HG02852 (cell line): ENCODE results near the gene MGLL.
"Not testable (repeated sequence)": the region's sequence is repeated elsewhere in the genome, so short reads cannot be mapped to it uniquely, and the experiment has no call there.

Source experiments
- ATAC-seq: cut with Tn5 transposase; IDR thresholded peaks from one replicate; pipeline ENCODE4 v1.9.1; 2021; ENCODE audit warnings: mild to moderate bottlenecking, moderate library complexity; ENCODE audit not compliant: unreplicated experiment

MGLL gene

DNA sequence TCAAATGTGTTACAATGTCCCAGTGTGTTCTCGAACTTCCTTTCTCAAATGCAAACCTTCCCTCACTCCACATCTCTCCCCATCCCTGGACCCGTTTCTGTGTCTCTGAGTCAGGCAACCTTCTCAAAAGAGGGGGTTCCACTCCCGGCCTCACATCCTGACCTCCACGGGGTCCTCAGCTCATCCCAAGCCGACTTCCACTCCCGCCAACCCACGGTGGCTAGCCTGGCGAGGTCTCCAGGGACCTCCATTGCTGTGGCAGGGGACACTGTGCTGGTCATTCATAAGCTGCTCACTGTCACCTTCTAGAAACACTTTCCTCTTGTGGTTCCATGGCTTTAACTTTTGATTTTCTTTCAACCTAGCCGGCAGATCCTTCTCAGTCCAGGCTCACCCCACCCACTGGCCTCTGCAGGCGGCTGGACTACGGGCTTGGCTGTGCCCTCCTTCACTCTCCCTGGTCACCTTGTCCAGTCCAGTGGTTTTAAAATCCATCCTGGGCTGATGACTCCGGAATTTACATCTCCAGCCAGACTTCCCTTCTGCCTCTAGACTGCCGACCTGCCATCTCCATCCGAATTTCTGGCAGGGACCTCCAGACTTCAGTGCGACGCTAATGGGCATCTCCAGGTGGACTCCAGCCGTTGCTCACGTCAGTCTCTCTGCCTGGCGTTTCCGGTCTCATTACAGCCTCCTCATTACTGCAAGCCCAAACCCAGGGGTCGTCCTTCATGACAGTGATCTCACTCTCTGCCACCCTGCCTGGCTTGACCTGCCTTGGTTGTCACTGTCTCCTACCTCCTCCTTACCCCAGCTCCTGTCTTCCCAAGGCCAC is 129.6 kb downstream of the MGLL start:
- ATAC-seq = no peak

DNA sequence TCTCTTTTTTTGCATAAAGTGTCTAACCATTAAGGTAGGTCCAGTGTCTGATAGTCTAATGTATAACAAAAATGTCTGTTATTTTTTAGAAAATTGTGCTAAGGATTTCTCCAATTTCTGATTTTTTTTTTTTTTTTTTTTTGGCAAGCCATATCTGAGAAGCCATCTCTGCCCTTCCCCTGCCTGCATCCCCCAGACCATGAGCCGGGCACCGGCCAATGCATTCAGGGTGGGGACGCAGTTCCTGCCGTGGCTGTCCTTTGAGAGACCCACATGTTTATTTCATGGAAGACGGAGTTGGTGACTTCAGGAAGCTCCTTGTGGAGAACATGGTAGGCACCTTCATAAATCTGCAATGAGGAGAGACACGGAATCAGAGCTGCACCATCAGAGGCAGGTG is 130.3 kb downstream of the MGLL start:
- ATAC-seq = no peak

DNA sequence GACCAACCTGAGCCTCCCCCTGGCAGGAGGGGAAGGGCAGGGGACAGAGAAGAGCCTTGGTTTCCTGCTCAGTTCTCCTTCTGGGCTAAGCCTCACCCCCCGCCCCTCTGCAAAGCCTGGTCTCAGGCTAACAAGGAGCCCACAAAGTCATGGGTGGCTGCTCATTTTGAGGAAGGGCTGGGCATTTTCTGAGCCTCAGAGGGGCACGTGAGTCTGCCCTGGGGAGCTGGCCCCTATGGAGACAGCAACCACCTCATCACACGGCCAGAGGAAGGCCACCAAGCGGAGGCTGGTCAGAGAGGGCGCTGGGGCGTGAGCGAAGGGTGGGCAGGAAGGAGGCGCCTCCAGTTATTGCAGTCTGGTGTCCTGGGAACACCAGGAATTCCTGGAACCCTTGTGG is 130.8 kb downstream of the MGLL start:
- ATAC-seq = no peak

- no peak for ATAC-seq
These were observed 131.4 kb downstream of the MGLL start for GRCh38 chr3:127690823-127691452.

DNA sequence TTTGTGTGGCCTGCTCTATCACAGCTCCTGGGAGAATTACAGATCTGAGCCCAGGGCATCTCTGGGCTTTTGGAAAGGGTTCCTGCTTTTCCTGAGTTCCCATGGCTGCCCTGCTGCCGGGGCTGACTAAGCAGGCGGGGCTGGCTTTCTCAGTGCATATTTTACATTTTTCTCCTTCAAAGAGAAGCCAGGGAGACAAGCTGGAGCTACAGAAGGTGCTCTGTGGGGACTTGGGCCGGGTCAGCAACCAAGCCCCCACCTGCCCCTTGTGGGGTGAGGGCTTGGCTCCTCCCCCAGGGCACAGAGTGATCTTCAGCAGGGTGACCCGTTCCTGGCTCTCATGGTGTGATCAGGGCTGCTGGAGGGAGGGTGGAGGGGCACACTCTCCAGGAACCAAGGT is 132.2 kb downstream of the MGLL start:
- no peak for ATAC-seq

DNA sequence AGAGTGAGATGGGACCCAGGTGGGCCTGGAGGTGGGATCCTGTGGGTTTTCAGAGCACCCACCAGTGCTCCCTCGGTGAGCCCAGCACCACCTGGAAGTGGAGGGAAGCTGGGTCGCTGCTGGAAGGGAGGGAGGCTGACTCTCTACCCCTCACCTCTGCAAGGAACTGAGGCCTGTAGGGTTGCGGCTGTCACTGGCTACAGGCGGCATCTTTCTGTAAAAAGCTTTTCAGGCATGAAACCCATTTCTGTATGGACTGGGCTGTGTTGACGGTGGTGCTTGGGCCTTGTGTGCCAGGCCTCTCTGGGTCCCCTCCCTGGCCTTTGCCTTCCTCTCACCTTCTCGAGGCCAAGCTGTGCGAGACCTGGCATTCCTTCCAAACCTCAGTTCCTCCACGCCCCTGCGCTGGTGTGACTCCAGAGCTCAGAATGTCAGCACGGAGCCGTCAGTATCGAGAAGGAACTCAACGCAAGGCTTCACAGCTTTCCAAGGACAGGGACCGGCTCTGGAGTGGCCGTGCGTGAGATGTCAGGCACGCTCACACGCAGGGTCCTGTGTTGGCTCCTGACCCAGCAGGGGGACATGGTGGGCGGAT is 133.0 kb downstream of the MGLL start:
- ATAC-seq = no peak

DNA sequence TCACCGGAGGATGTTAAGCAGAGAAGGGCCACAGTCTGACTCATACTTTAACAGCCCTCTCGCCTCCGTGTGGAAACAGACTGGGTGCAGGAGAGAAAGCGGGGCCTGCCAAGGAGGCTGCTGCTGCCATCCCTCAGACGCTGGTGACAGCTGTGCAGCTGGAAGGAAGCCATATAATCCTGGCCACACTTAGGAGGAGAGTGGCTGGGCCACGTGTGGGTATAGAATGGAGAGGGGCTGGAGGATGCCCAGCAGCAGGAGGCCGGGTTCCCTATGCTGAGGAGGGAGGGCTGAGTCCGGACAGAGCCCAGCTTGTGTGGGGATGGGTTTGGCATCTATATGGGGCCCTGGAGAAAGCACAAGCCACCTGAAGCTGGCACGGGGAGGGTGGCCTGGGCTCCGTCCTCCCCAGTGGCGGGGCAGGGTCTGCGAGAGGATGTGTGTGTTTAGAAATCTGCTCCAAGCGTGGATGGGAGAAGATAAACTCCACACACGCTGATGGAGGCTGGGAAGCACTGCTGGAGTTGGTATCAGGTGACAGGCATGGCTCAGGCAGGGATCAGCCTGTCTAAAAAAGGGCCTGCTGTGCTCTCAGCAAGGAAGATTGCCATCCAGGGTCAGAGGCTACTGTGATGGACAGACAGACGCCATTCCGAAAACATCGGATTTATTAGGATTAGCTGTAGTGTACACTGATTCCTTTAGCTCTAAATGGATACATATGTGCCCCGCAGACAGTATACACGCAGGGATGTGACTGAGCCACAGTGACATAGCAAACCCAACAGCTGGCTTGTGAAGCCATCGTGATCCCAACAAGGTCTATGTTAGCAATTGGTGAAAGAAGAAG is 133.7 kb downstream of the MGLL start:
- no peak for ATAC-seq

GRCh38 chr3:127688022-127688415 is 134.3 kb downstream of the MGLL start:
- ATAC-seq = no peak

DNA sequence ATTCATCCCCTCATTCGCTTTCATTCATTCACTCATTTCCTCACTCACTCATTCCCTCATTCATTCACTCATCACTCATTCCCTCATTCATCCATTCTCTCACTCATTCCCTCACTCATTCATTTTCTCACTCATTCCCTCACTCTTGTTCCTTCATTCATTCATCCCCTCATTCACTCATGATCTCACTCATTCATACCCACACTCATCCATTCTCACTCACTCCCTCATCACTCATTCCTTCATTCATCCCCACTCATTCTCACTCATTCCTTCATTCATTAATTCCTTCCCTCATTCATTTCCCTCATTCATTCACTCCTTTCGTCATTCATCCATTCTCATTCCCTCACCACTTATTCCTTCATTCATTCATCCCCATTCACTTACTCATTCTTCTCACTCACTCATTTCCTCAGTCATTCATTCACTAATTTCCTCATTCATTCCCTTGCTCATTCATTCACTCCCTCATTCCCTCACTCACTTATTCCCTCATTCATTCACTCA is 135.0 kb downstream of the MGLL start:
- no peak for ATAC-seq

GRCh38 chr3:127686512-127686894 is 135.8 kb downstream of the MGLL start:
- no peak for ATAC-seq

DNA sequence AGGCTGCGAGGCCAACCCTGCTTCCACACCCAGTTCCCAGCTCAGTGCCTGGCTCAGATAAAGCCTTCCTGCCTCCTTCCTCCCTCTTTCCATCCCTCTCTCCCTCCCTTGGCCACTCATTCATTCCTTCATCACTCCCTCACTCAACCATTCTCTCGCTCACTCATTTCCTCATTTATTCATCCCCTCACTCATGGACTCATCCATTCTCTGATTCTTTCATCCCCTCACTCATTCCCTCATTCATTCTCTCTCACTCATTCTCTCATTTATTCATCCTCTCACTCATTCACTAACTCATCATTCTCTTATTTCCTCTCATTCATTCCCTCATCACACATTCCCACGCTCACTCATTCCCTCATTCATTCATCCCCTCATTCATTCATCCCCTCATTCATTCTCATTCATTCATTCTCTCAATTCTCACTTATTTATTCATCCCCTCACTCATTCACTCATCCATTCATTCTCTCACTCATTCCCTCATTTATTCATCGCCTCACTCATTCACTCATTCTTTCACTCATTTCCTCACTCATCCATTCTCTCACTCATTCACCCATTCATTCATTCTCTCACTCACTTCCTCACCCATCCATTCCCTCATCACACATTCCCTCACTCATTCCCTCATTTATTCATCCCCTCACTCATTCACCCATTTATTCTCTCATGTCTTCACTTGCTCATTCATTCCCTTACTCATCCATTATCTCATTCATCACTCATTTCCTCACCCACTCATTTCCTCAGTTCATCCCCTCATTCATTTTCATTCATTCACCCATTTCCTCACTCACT is 136.4 kb downstream of the MGLL start:
- no peak for ATAC-seq

DNA sequence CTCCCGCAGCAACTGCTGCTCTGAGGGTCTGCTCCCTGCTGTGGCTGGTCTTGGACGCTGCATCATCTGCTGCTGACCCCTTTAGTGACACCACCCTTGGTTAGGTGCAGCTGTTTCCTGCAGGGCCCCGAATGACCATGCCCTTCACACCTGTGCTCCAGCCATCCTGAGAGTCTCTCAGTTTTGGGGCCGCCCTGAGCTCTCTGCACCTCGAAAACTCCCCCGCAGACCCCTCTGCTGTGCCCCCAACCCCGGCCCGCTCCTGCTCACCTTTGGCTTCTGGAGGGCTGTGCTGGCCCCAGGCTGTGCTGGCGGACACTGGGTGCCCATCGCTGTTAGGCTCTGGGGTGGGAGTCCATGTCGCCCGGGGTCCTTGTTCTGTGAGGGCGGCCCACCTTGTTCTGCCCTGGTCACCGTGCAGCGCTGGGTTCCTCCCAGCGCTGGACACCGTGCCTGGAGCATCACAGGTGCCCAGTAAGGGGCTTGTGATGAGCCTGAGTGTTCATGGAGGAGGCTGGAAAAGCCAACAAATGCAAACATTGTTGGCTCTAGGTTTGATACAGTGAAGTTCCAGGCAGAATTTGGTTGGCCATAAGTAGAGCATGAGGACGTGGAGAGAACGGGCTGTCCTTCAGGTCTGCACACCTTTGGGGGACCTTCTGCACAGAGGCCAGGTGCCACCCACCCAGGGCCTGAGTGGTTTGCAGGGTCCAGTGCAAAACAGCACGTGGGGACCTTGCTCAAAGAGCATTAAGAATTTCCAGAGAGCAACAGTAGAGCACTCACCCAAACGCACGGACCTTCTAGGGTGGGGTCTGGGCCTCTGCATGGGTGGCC is 137.2 kb downstream of the MGLL start:
- no peak for ATAC-seq

- no peak for ATAC-seq
These were observed 139.8 kb downstream of the MGLL start for GRCh38 chr3:127682561-127682960.

GRCh38 chr3:127682175-127682554 is 140.2 kb downstream of the MGLL start:
- ATAC-seq = not testable (repeated sequence)

- ATAC-seq = no peak
These were observed 141.5 kb downstream of the MGLL start for GRCh38 chr3:127680798-127681221.

DNA sequence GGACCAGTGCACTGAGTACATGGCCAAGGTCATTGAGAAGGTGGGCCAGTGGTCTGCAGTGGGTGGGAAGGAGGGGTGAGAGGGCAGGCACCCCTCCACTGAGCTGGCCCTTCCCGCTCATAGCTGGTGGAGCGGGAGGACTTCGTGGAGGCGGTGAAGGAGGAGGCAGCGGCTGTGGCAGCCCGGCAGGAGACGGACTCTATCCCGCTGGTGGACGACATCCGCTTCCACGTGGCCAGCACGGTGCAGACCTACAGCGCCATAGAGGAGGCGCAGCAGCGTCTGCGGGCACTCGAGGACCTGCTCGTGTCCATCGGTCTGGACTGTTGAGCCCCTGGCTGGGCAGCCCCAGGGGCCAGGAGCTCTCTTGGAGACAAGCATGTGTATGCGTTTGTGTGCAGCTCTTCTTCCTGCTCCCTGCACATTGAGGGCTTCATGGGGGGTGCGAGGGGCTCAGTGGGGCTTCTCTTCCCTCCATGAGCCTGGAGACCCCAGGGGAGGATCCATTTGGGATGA is 142.1 kb downstream of the MGLL start:
- no peak for ATAC-seq

DNA sequence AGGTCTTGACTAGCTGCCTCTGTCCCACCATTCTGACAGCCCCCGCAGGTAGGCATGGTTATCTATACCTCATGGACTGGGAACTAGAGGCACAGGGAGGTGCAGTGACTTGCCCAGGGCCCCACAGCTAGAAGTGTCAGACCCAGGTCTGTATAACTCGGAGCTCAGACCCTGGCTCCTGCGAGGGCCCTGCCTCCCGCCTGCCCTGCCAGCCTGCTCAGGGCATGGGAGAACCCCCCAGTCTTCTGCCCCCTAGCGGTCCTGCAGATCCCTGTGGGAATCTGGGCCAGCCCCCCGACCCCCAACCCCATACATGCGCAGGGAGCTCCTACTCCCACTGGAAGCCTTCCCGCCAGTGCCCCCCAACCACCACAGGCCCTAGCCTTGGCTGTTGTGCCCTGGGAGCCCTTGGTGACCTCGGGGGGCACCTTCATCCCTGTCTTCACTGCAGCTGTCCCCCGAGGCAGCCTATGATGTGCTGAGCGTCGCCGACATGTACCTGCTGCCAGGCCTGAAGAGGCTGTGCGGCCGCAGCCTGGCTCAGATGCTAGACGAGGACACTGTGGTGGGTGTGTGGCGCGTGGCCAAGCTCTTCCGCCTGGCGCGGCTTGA is 142.7 kb downstream of the MGLL start:
- no peak for ATAC-seq

- no peak for ATAC-seq
These were observed 143.4 kb downstream of the MGLL start for GRCh38 chr3:127678611-127679533.
